Endothelial cell of umbilical vein (primary cell): ENCODE data around the gene SYN1. TPM values are rescaled to one million over a fixed set of nuclear protein-coding genes. Genes with fewer than 3 reads are reported as not detected.

ENCODE experiments used
- BruUV-seq: library from RNA; stranded (reverse); fragments of 400-500 nt; replicated peaks from 2 replicates; lab custom pipeline; 2021; lab: Mats Ljungman, UMichigan
- CTCF ChIA-PET: fragments of 300-600, 350-600 bp; sonication (Branson Sonifier 250); formaldehyde crosslinking; loops from one replicate; lab custom pipeline; 2021; ENCODE audit warnings: antibody characterized with exemption, inconsistent platforms; lab: Charles Lee
- POLR2A ChIA-PET: fragments of 300-600, 350-600 bp; sonication (Branson Sonifier 250); formaldehyde crosslinking; loops from one replicate; lab custom pipeline; 2021; ENCODE audit warnings: antibody characterized with exemption, inconsistent platforms; lab: Charles Lee
- DNase-seq: peaks from one replicate; pipeline ENCODE4 v3.0.0-alpha.2; 2011; ENCODE audit warnings: low read depth, low spot score
- FAIRE-seq: peaks from 2 replicates; lab custom pipeline; 2011; peaks lifted over from hg19 to GRCh38; lab: Jason Lieb, UNC
- H2AFZ ChIP-seq: 2 replicates; pipeline ENCODE4 v1.6.0; 2012; ENCODE audit warnings: low read depth, low read length, control low read depth, inconsistent platforms
- H3K27ac ChIP-seq: 2 replicates; pipeline ENCODE4 v1.5.1; 2011; ENCODE audit warnings: low read depth, mild to moderate bottlenecking, control low read depth, low read length, moderate library complexity; ENCODE audit not compliant: insufficient read depth
- H3K27me3 ChIP-seq, 2 experiments: 2 replicates each; pipeline versions ENCODE4 v1.6.0 to v1.6.1; 2011; ENCODE audit warnings: low read length in 2 of 2, mixed read lengths in 1 of 2; ENCODE audit not compliant: control insufficient read depth in 2 of 2, insufficient read depth in 2 of 2
- H3K36me3 ChIP-seq, 2 experiments: 2 replicates in 1 of 2; 3 replicates in 1 of 2; pipeline ENCODE4 v1.5.1; 2011; ENCODE audit warnings: low read length in 2 of 2, mild to moderate bottlenecking in 1 of 2, moderate library complexity in 1 of 2; ENCODE audit not compliant: control insufficient read depth in 2 of 2, insufficient read depth in 2 of 2; ENCODE audit errors: extremely low read depth in 1 of 2
- H3K4me1 ChIP-seq: 3 replicates; pipeline ENCODE4 v1.5.1; 2011; ENCODE audit warnings: mild to moderate bottlenecking, low read length; ENCODE audit not compliant: control insufficient read depth, insufficient read depth; ENCODE audit errors: extremely low read depth
- H3K4me2 ChIP-seq: 2 replicates; pipeline ENCODE4 v1.6.1; 2011; ENCODE audit warnings: low read length, control low read depth, mixed read lengths; ENCODE audit not compliant: insufficient read depth
- H3K4me3 ChIP-seq, 3 experiments: fragments of 200-600 bp in 1 of 3; sonication (generic), shearing (Covaris generic) in 1 of 3; replicated peaks in 1 of 3; 2 replicates each; pipeline ENCODE4 v1.5.1; 2011 to 2016; ENCODE audit warnings: control low read depth in 3 of 3, low read length in 3 of 3, mild to moderate bottlenecking in 2 of 3, inconsistent platforms in 1 of 3, low read depth in 1 of 3, moderate library complexity in 1 of 3; ENCODE audit not compliant: insufficient read depth in 1 of 3
- H3K79me2 ChIP-seq: 2 replicates; pipeline ENCODE4 v1.6.0; 2012; ENCODE audit warnings: low read length, inconsistent platforms; ENCODE audit not compliant: control insufficient read depth, insufficient read depth
- H3K9ac ChIP-seq: replicated peaks from 2 replicates; pipeline ENCODE3; 2011; ENCODE audit warnings: low read length, control low read depth; ENCODE audit not compliant: insufficient read depth; ENCODE audit errors: extremely low read depth
- H3K9me1 ChIP-seq: replicated peaks from 3 replicates; pipeline ENCODE4 v1.6.0; 2011; ENCODE audit warnings: mild to moderate bottlenecking, low read length; ENCODE audit not compliant: control insufficient read depth, insufficient read depth; ENCODE audit errors: extremely low read depth
- H3K9me3 ChIP-seq: replicated peaks from 2 replicates; pipeline ENCODE4 v1.5.1; 2012; ENCODE audit warnings: low read length, inconsistent platforms; ENCODE audit not compliant: control insufficient read depth, insufficient read depth
- H4K20me1 ChIP-seq: replicated peaks from 2 replicates; pipeline ENCODE3; 2011; ENCODE audit warnings: mild to moderate bottlenecking, low read length; ENCODE audit not compliant: control insufficient read depth, insufficient read depth; ENCODE audit errors: extremely low read depth
- MYC ChIP-seq: IDR thresholded peaks from one replicate; pipeline ENCODE4 v1.6.1; 2011; ENCODE audit warnings: mild to moderate bottlenecking, low read depth, low read length
- POLR2A ChIP-seq: IDR thresholded peaks from 2 replicates; pipeline ENCODE4 v1.6.1; 2012; ENCODE audit warnings: low read depth, mild to moderate bottlenecking, control low read depth, low read length
- dilution Hi-C: fragments of 300-500 bp; cut with MboI; formaldehyde crosslinking; loops from one replicate; pipeline ENCODE4 v1.15.0; 2019; ENCODE audit warnings: low sequenced_read_pairs; ENCODE audit not compliant: extremely low pct_ligation_motif_present
- intact Hi-C: fragments of 100-400 bp; cut with micrococcal nuclease; formaldehyde crosslinking; loops from one replicate; pipeline ENCODE4 v1.10.0; 2022
- polyA plus RNA-seq, 4 experiments: library from polyadenylated mRNA; depleted of rRNA in 3 of 4; stranded (reverse) in 3 of 4; unstranded in 1 of 4; fragments of >200 nt; gene quantifications; 2 replicates each; pipeline versions ENCODE4 v1.2.1 to v1.2.3, GENCODE V29; 2011 to 2012; ENCODE audit warnings: missing spikeins in 1 of 4
- total RNA-seq: library from RNA; stranded (reverse); gene quantifications from 2 replicates; pipeline ENCODE4 v1.2.3, GENCODE V29; 2021
- TF ChIP-seq, protein P1 (sequence below): IDR thresholded peaks from 2 replicates; pipeline ENCODE4 v1.6.1; 2011; ENCODE audit not compliant: insufficient read depth, insufficient read length

SYN1 gene
- total and polyA plus RNA-seq, 2 donors (not counting 3 experiments of a cell fraction or from before 2014, with no cell fraction given): not detected

DNA sequence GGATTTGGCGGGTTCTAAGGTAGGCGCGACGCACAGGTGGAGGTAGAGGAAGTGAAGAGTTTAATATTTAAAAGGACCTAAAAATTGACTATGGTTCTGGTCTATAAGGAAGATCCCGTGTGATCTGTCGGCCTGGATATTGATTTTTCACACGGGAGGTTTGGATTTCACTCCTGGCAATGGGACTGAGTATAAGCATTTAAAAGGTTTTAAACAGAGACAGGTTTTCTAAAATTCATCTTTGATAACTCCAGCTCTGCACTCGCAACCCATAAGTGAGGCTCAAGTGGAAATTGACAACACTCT, 39.7 kb upstream of the SYN1 start:
- BruUV-seq: TSS peak; percentile 66
- POLR2A ChIA-PET: no interaction called here
- Histone ChIP-seq H3K9me3 (no peaks in the 10 kb centered on the region), H3K27ac (peak overlapping the region; percentile 79), H3K9ac (no peak overlapping the region), H3K4me3 (peak overlapping the region in 2 of 3 experiments; percentile 40 to 80), H3K79me2 (peaks cover 4% of the 10 kb centered on the region), H3K27me3 (no peaks in the 10 kb centered on the region), H3K4me2 (peak overlapping the region; percentile 50), H3K36me3 (peaks cover 0 to 6% of the 10 kb centered on the region in 2 experiments), H3K9me1 (no peaks in the 10 kb centered on the region), H2AFZ (peak overlapping the region; percentile 1), H3K4me1 (peaks cover 5% of the 10 kb centered on the region), H4K20me1 (no peaks in the 10 kb centered on the region)
- CTCF ChIA-PET: no interaction called here
- intact Hi-C loops (loop anchor here (1.0 to 5.0 kb wide), 3 partner anchors 178 to 1608 kb away; partner anchors contain the start of genes PPP1R3F and ZNF81), dilution Hi-C loops (no loop called here)
- no peak for TF ChIP-seq MYC
- TF ChIP-seq, protein P1, sequence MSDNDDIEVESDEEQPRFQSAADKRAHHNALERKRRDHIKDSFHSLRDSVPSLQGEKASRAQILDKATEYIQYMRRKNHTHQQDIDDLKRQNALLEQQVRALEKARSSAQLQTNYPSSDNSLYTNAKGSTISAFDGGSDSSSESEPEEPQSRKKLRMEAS: no peak
- FAIRE-seq (no peak), DNase-seq (no peak)

DNA sequence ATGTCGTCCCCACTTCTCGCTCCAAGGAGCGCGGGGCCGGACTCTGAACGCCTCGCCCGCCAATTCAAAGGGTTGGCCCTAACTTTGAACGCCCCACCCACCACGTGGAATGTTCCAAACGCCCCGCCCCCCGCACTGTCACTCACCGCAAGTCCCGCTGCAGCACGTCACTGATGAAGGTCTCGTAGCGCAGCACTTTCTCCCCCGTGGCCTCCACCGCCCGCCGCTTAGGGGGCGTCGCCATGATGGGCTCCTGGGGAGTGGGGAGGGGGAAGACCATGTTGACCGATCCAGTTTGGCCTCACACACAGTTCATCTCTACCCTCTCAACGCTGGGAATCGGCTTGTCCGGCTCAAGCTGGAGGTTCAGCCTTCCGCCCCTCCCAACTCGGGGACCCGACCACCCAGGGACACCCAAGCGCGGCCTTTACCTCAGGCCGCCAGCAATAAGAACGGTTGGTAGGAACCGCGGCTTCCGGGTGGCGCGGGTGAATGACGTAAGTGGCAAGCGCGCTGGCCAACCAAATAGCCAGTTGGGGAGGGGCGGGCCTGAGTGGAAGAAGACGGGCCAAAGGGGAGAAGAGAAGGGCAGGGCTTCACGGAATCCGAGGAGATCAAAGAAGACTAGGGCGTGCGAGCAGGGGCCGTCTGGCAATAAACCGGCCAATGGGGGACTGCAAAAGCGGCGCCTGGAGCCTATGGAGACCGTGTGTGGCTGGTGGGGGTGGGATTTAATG, 39.2 kb upstream of the SYN1 start, which contains the start of gene UXT:
Gene UXT, minus strand, starts transcription at position 497 of the 737 bp plus-strand sequence. Its CDS starts 253 bp downstream, at position 244.
- DNase-seq: peak; percentile 91
- H3K27ac ChIP-seq: peak within 1 kb of the TSS; percentile 79
- peak within 1 kb of the TSS; percentile 17 to 80 (median 77) for H3K4me3 ChIP-seq
- POLR2A ChIA-PET: no interaction called here
- H3K9ac ChIP-seq: peak within 1 kb of the TSS; percentile 94
- peak within 1 kb of the TSS; percentile 84 for H3K4me2 ChIP-seq
- H3K9me3 ChIP-seq: no peaks in the 10 kb centered on the region
- H2AFZ ChIP-seq: peak within 1 kb of the TSS; percentile 5
- no peaks in the 10 kb centered on the region for H3K27me3 ChIP-seq
- peaks cover 5% of the 10 kb centered on the region for H3K4me1 ChIP-seq
- dilution Hi-C loops (no loop called here), intact Hi-C loops (loop anchor here (1.0 to 5.0 kb wide), 4 partner anchors 9 to 1608 kb away; partner anchors contain the start of genes ELK1, PPP1R3F and ZNF81)
- H3K36me3 ChIP-seq: peaks cover 0 to 6% of the 10 kb centered on the region in 2 experiments
- TF ChIP-seq POLR2A (peak; percentile 54), MYC (no peak)
- TF ChIP-seq, protein P1: peak; percentile 59
- H3K9me1 ChIP-seq: no peaks in the 10 kb centered on the region
- FAIRE-seq: peak; percentile 92
- CTCF ChIA-PET: no interaction called here
- no peaks in the 10 kb centered on the region for H4K20me1 ChIP-seq
- H3K79me2 ChIP-seq: peaks cover 4% of the 10 kb centered on the region
- BruUV-seq: no TSS peak
